BJ (cell line): ENCODE results near the gene PLXNB2. TPM values are rescaled to one million over a fixed set of nuclear protein-coding genes. Genes with fewer than 3 reads are reported as not detected.

Source experiments
- CTCF ChIA-PET: fragments of 350-600 bp; formaldehyde crosslinking; extraction: SDS; loops from one replicate; lab custom pipeline; 2021; ENCODE audit warnings: antibody characterized with exemption, inconsistent platforms; lab: Yijun Ruan, JAX
- POLR2A ChIA-PET: fragments of 300-600 bp; sonication (Branson Sonifier 250); formaldehyde crosslinking; extraction: SDS; loops from one replicate; lab custom pipeline; 2021; ENCODE audit warnings: antibody characterized with exemption; lab: Charles Lee
- DNase-seq: peaks from one replicate; pipeline ENCODE4 v3.0.0-alpha.2; 2011; ENCODE audit warnings: low read depth
- H3K27me3 ChIP-seq: 2 replicates; pipeline ENCODE4 v1.6.0; 2011; ENCODE audit warnings: low read length; ENCODE audit not compliant: control insufficient read depth, insufficient read depth
- H3K36me3 ChIP-seq: 2 replicates; pipeline ENCODE4 v1.5.1; 2011; ENCODE audit warnings: low read length; ENCODE audit not compliant: control insufficient read depth, insufficient read depth
- H3K4me3 ChIP-seq: 2 replicates; pipeline ENCODE4 v1.5.1; 2011; ENCODE audit warnings: low read depth, mild to moderate bottlenecking, control low read depth, low read length
- polyA plus RNA-seq: library from polyadenylated mRNA; depleted of rRNA; stranded (reverse); fragments of >200 nt; gene quantifications from 2 replicates; pipeline ENCODE4 v1.2.3, GENCODE V29; 2011
- TF ChIP-seq, protein P1 (sequence below): IDR thresholded peaks from 2 replicates; pipeline ENCODE4 v1.5.1; 2011; ENCODE audit warnings: low read depth, mild to moderate bottlenecking, control low read depth, inconsistent platforms, low read length, moderate library complexity; ENCODE audit not compliant: insufficient read depth

Gene PLXNB2
- polyA plus RNA-seq, 1 experiment, result 143 TPM

DNA sequence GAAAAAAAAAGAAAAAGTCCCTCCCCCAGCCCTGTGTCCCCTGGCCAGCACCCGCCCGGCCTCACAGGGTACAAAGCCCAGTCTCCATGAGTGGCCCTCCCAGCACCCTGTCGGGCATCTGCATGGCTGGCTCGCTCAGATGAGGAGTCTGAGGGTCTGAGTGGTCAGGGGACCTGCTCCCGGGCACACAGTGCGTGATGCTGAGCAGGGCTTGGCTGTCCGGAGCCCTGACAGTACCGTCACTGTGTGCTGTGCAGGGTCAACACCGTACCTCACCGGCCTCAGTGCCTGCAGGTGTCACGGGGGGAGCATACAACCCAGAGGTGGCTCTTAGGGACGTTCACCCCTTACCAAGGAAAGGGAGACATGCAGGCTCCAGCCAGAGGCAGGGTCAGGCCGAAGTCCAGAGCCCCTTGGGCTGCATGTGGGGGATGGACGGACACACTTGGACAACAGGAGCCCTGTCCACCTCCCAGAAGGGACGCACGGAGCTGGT is 3.6 kb upstream of the PLXNB2 start:
- Histone ChIP-seq H3K4me3 (no peak overlapping the region), H3K36me3 (peaks cover 3% of the 10 kb centered on the region), H3K27me3 (no peaks in the 10 kb centered on the region)
- TF ChIP-seq, protein P1, sequence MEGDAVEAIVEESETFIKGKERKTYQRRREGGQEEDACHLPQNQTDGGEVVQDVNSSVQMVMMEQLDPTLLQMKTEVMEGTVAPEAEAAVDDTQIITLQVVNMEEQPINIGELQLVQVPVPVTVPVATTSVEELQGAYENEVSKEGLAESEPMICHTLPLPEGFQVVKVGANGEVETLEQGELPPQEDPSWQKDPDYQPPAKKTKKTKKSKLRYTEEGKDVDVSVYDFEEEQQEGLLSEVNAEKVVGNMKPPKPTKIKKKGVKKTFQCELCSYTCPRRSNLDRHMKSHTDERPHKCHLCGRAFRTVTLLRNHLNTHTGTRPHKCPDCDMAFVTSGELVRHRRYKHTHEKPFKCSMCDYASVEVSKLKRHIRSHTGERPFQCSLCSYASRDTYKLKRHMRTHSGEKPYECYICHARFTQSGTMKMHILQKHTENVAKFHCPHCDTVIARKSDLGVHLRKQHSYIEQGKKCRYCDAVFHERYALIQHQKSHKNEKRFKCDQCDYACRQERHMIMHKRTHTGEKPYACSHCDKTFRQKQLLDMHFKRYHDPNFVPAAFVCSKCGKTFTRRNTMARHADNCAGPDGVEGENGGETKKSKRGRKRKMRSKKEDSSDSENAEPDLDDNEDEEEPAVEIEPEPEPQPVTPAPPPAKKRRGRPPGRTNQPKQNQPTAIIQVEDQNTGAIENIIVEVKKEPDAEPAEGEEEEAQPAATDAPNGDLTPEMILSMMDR, result no peak
- POLR2A ChIA-PET, result no interaction called here
- DNase-seq, result no peak
- CTCF ChIA-PET, result interaction anchor here (0.6 to 1.6 kb wide), 2 partner anchors 9 to 15 kb away, joined by 3 to 5 read pairs; no protein-coding TSS in a partner anchor

DNA sequence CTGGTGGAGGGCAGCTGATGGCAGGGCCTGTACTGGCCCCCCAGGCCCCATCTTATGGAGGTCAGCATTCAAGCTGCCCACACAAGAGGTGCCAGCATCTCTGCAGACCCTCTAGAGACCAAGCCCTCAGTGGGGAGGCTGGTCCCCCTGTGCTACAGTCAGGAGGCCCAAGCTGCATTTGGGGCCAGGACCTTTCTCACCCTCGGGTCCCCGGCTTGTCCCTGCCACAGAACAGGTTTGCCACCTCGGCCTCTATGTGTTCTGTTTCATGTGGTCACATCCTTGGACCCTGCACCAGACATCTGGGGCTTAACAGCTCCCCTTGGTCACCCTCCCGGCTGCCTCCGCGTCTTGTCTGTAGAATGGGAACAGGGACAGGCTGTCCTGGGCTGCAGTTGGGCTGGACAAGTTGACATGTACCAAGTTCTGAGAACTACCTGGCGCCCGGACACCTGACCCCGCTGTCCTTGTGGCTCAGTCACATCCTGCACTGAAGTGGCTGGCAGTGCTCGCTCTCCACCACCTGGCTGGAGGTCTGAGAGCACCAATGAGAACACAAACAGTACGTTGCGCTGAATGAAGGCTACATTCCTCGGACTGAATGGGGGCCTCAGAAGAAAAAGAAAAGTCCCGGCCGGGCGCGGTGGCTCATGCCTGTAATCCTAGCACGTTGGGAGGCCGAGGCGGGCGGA is 2.7 kb upstream of the PLXNB2 start:
- no peak for DNase-seq

DNA sequence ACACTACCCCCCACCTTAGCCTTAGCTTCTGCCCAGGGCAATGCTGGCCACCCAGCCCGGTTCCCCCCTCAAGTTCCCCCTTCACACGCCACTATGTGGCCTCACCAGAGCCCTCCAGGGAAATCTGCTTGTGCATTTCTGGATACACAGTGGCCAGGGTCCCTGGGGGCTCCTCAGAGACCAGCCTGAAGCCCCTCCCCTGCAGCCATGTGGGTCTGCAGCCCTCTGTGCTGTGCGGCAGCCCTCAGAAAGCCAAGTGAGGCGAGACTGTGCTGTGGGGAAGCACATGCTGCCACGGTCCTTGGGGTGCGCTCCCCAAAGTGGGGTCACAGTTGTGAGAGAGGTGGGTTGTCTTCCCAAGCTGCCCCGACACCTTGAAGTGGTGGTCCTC is 2.1 kb upstream of the PLXNB2 start:
- no peak for DNase-seq
- TF ChIP-seq, protein P1, result no peak
- Histone ChIP-seq H3K36me3 (peaks cover 13% of the 10 kb centered on the region), H3K27me3 (no peaks in the 10 kb centered on the region), H3K4me3 (no peak overlapping the region)
- CTCF ChIA-PET, result interaction anchor here (1.1 to 7.4 kb wide), 8 partner anchors 11 to 69 kb away, joined by 3 to 36 read pairs (median 5); partner anchors contain the start of gene DENND6B
- POLR2A ChIA-PET, result interaction anchor here (0.7 kb wide), 1 partner anchor 129 kb away, joined by 25 read pairs; no protein-coding TSS in a partner anchor

More for the DNA sequence above, 2.7 kb upstream of the PLXNB2 start:
- H3K36me3 ChIP-seq, result peaks cover 7% of the 10 kb centered on the region
- CTCF ChIA-PET, result interaction anchor here (1.1 to 7.4 kb wide), 6 partner anchors 10 to 69 kb away, joined by 3 to 36 read pairs (median 4); partner anchors contain the start of gene DENND6B
- H3K4me3 ChIP-seq, result no peak overlapping the region
- TF ChIP-seq, protein P1, result no peak
- H3K27me3 ChIP-seq, result no peaks in the 10 kb centered on the region
- POLR2A ChIA-PET, result no interaction called here

DNA sequence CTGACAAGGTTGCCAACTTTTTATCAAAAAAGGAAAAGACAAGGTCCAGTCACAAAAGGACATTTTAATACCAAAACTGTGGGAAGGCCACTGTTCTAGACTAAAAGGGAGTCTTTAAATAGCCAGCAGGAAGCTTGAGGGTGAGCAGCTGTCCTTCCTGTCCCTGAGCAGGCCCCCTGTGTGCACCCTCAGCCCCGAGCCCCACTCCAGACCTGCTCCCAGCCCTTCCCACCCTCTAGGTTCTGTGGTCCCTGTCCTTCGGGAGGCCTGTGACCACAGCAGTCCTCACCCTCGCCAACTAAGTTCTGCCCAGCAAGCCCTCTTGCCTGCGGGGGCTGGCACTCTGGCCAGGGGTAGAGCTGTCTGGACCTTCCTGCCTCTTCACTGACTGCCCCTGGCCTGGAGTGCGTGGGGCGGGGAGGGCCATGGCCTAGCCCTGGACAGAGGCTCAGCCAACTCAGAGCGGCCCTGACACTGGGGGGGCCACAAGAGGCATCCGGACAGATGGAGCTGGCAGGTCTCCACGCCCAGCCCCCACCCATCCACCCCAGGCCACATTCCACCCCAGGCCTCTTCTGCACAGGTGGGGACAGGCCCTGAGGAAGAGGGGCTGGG is 1.6 kb upstream of the PLXNB2 start:
- CTCF ChIA-PET, result interaction anchor here (0.9 to 7.4 kb wide), 9 partner anchors 11 to 68 kb away, joined by 3 to 36 read pairs (median 5); partner anchors contain the start of gene DENND6B
- Histone ChIP-seq H3K4me3 (no peak overlapping the region), H3K27me3 (no peaks in the 10 kb centered on the region), H3K36me3 (peaks cover 13% of the 10 kb centered on the region)
- POLR2A ChIA-PET, result interaction anchor here (0.7 kb wide), 2 partner anchors 48 to 129 kb away, joined by 4 to 25 read pairs; no protein-coding TSS in a partner anchor
- TF ChIP-seq, protein P1, result no peak
- no peak for DNase-seq

DNA sequence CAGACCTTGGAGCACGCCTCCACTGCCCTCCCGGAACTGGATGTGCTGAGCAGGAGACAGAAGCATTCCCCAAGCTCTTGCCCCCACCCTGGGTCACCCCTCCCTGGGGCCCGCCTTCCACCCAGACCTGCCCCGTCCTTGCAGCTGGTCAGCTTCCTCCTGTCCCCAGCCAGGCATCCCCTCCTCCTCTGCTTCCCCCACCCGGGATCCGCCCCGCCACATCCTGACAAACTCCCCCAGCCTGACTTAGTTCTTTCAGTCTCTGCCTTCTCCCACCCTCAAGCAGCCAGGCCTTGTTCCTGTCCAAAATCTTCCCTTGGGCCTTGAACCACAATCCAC is 1.1 kb upstream of the PLXNB2 start:
- no peak overlapping the region for H3K4me3 ChIP-seq
- CTCF ChIA-PET, result interaction anchor here (0.9 to 7.4 kb wide), 4 partner anchors 16 to 36 kb away, joined by 3 to 36 read pairs (median 5); partner anchors contain the start of gene DENND6B
- TF ChIP-seq, protein P1, result no peak
- POLR2A ChIA-PET, result interaction anchor here (0.6 to 0.7 kb wide), 3 partner anchors 17 to 48 kb away, joined by 3 to 5 read pairs (median 4); partner anchors contain the start of gene MAPK11
- peaks cover 15% of the 10 kb centered on the region for H3K36me3 ChIP-seq
- H3K27me3 ChIP-seq, result no peaks in the 10 kb centered on the region
- DNase-seq, result peak; percentile 57
